Measurements from ENCODE around the gene VPS52. TPM values are rescaled to one million over a fixed set of nuclear protein-coding genes. Genes with fewer than 3 reads are reported as not detected.
A peak's percentile ranks its signal among the peaks of the same experiment; 100 is the strongest.

VPS52 gene
- total and polyA plus RNA-seq, 9 of the 15 experiments (the other 6 are each of a cell fraction or from before 2014, with no cell fraction given): 24.4 to 103 (median 40.2) TPM

GRCh38 chr6:33314515-33314942, 42.9 kb upstream of the VPS52 start (continued):
- TF ChIP-seq, protein P1, sequence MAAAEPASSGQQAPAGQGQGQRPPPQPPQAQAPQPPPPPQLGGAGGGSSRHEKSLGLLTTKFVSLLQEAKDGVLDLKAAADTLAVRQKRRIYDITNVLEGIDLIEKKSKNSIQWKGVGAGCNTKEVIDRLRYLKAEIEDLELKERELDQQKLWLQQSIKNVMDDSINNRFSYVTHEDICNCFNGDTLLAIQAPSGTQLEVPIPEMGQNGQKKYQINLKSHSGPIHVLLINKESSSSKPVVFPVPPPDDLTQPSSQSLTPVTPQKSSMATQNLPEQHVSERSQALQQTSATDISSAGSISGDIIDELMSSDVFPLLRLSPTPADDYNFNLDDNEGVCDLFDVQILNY (CRISPR knock-in tag; IDR thresholded peaks at IDR 0.05): no peak
- no peak for TF ChIP-seq EP300 (IDR thresholded peaks at IDR 0.05; ENCODE audit: low read length)
- TF ChIP-seq CHD4 (IDR thresholded peaks at IDR 0.05; ENCODE audit: insufficient read depth, insufficient replicate concordance, low read depth, low read length, poor library complexity, severe bottlenecking): no peak
- no peak for TF ChIP-seq XRCC4 (IDR thresholded peaks at IDR 0.05; ENCODE audit: extremely low read depth, insufficient read depth, insufficient read length)
- TF ChIP-seq ZSCAN29 (IDR thresholded peaks at IDR 0.05): no peak
- no peak for TF ChIP-seq FOXM1 (IDR thresholded peaks at IDR 0.05; ENCODE audit: low read depth)
- no peak for TF ChIP-seq FOXM1 (CRISPR knock-in tag; IDR thresholded peaks at IDR 0.05; ENCODE audit: low read depth)
- no peak for TF ChIP-seq GABPB1 (CRISPR knock-in tag; IDR thresholded peaks at IDR 0.05)
- TF ChIP-seq TARDBP (IDR thresholded peaks at IDR 0.05): no peak
- no peak for TF ChIP-seq ZNF280A (IDR thresholded peaks at IDR 0.05; ENCODE audit: low read depth, partially characterized antibody)
- TF ChIP-seq, protein P2, sequence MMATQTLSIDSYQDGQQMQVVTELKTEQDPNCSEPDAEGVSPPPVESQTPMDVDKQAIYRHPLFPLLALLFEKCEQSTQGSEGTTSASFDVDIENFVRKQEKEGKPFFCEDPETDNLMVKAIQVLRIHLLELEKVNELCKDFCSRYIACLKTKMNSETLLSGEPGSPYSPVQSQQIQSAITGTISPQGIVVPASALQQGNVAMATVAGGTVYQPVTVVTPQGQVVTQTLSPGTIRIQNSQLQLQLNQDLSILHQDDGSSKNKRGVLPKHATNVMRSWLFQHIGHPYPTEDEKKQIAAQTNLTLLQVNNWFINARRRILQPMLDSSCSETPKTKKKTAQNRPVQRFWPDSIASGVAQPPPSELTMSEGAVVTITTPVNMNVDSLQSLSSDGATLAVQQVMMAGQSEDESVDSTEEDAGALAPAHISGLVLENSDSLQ (IDR thresholded peaks at IDR 0.05): 0 out of 2 replicates have a peak, but pooled peaks have one; percentile 3
- TF ChIP-seq ATF2 (CRISPR knock-in tag; IDR thresholded peaks at IDR 0.05): no peak
- TF ChIP-seq MNT (conservative IDR thresholded peaks at IDR 0.05): peak; percentile 78; a peak in 3 of 4 replicates
